GM21447 (cell line): ENCODE measurements around the gene ZSWIM5.
"Not testable (repeated sequence)": the region's sequence is repeated elsewhere in the genome, so short reads cannot be mapped to it uniquely, and the experiment has no call there.

Experiments used
- ATAC-seq: cut with Tn5 transposase; IDR thresholded peaks from one replicate; pipeline ENCODE4 v1.9.1; 2021; ENCODE audit not compliant: unreplicated experiment

ZSWIM5 gene

GRCh38 chr1:45097944-45098343 is 108.5 kb downstream of the ZSWIM5 start:
- ATAC-seq, result no peak

DNA sequence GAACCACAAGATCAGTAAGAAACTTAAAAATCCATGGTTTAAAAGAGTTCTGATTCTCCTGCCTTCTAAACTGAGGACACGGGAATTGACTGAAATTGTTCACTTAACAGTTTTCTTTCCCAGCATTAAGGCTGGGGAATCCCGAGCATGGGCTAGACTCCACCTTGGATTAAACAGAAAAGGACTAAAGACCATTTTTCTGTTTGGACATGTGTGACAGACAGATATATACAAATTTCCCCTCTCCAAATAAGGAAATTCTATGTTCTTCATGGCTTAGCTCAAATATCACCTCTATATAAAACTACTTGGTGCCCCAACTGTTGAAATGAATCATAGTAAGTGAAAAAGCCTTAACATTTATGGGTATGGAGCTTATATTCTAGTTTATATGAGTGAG is 109.3 kb downstream of the ZSWIM5 start:
- ATAC-seq, result no peak

- no peak for ATAC-seq
Measured at GRCh38 chr1:45095450-45095849, 111.0 kb downstream of the ZSWIM5 start.

DNA sequence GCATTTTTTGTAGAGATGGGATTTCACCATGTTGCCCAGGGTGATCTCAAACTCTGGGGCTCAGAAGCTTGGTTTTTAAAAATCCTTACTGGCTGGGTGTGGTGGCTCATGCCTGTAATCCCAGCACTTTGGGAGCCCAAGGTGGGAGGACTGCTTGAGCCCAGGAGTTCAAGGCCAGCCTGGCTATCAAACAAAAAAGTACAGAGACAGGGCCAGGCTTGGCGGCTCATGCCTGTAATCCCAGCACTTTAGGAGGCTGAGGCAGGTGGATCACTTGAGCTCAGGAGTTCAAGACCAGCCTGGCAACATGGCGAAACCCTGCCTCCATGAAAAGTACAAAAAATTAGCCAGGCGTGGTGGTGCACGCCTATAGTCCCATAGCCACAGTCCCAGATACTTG is 112.0 kb downstream of the ZSWIM5 start:
- ATAC-seq, result not testable (repeated sequence)

DNA sequence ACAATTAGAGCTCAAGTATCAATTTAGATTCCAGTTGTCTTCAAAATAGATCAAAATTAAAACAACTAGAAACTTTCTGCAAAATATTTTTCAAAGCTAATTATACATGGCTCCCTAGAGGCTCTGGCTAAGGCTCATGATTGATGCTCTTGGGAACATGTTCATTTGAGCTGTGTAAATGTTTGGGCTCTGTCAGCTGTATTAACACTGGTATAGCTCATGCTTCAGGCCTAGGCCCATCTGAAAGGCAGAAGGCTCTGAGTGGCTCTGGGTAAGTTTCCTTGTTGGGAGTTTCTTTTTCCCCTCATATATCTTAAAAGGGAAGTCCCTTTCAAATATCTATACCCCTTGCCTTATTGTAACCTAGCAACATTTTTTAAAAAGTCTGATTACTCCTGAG is 113.1 kb downstream of the ZSWIM5 start:
- no peak for ATAC-seq

GRCh38 chr1:45089711-45090110 is 116.7 kb downstream of the ZSWIM5 start:
- no peak for ATAC-seq

GRCh38 chr1:45084562-45084961 is 121.8 kb downstream of the ZSWIM5 start:
- no peak for ATAC-seq

GRCh38 chr1:45079533-45079932 is 126.9 kb downstream of the ZSWIM5 start:
- ATAC-seq, result no peak

DNA sequence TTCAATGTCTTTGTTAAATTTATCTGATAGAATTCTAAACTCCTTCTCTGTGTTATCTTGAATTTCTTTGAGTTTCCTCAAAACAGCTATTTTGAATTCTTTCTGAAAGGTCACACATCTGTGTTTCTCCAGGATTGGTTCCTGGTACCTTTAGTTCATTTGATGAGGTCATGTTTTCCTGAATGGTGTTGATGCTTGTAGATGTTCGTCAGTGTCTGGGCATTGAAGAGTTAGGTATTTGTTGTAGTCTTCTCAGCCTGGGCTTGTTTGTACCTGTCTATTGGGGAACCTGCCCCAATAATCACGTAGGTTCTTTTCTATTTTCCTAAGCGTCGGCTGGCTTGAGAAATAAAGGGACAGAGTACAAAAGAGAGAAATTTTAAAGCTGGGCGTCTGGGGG is 129.4 kb downstream of the ZSWIM5 start:
- ATAC-seq, result not testable (repeated sequence)

DNA sequence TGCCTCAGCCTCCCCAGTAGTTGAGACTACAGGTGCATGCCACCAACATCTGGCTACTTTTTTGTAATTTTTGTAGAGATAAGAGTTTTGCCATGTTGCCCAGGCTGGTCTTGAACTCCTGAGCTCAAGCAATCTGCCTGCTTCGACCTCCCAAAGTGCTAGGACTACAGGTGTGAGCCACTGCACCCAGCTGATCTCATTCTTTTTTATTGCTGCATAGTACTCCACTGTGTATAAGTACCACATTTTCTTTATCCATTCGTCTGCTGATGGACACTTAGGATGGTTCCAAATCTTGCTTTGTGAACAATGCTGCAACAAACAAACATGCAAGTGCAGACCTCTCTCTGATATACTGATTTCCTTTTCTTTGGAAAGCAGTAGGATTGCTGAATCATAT is 134.8 kb downstream of the ZSWIM5 start:
- ATAC-seq, result no peak

- no peak for ATAC-seq
Measured at GRCh38 chr1:45067806-45068205, 138.6 kb downstream of the ZSWIM5 start.

GRCh38 chr1:45065083-45065482 is 141.3 kb downstream of the ZSWIM5 start:
- ATAC-seq, result no peak

DNA sequence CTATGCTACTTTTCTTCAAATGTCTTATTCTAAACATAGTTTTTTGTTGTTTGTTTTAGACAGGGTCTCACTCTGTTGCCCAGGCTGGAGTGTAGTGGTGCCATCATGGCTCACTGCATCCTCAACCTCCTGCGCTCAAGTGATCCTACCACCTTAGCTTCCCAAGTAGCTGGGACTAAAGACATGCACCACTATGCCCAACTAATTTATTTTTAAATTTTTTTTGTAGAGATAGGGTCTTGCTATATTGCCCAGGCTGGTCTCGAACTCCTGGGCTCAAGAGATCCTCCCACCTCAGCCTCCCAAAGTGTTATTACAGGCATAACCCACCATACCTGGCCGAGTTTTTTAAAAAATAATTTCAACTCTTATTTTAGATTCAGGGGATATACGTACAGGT is 143.9 kb downstream of the ZSWIM5 start:
- not testable (repeated sequence) for ATAC-seq

GRCh38 chr1:45059829-45060228 is 146.6 kb downstream of the ZSWIM5 start:
- no peak for ATAC-seq

DNA sequence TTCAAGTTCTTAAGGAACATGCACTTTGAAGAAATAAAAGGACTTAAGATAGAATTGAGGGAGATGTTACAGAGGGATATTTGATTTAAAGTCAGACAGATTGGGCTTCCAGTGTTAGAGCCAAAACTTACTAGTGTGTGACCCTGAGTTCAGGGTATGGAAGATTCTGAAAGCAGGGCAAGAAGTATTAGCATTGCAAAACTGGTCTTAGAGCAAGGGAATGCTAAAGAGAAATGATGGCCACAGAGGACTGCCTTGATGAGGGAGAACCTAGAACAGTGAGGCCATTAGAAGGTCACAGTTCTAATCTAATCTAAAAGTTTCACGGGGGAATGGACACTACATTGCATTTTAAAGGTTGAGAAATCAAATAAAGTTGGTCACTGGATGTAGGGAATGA is 148.9 kb downstream of the ZSWIM5 start:
- no peak for ATAC-seq

- ATAC-seq, result no peak
Measured at GRCh38 chr1:45051005-45051772, 155.2 kb downstream of the ZSWIM5 start.

DNA sequence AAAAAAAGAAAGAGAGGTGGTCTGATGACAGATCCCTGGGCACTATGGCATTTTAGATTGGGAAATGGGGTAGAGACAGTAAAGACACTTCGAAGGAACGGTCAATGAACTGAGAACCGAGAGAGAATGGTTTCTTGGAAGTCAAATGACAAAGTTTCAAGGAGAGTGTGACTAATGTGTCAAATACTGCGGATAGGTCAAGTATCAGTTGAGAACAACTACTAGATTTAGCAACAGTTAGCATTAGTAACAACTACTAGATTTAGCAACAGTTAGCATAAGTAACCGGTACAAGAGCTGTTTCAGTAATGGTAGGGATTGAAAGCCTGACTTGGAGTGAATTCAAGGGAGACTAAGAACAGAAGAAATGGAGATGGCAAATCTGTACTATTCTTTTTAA is 159.4 kb downstream of the ZSWIM5 start:
- no peak for ATAC-seq

GRCh38 chr1:45044916-45045315 is 161.5 kb downstream of the ZSWIM5 start:
- ATAC-seq, result no peak

DNA sequence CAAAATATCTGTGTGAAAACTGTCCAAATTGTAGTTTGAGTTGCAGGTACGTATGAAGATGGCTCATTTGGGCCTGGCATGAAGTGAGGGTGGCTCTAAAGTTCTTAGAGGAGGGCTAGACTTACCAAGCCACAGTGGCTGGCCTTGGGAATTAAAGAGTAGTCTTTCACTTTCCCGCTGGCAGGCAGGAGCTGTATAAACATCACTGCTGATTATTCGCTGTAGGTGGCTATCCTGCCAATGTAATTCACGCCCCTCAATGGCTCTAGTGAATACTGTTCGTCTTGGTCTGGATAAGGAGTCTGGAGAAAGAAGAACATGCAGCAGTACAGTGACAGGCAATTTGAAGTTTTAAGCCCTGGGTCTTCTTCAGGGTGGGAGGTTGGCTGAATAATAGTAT is 163.3 kb downstream of the ZSWIM5 start:
- no peak for ATAC-seq

- no peak for ATAC-seq
Measured at GRCh38 chr1:45040297-45040696, 166.1 kb downstream of the ZSWIM5 start.

- ATAC-seq, result no peak
Measured at GRCh38 chr1:45038661-45039364, 167.6 kb downstream of the ZSWIM5 start.

GRCh38 chr1:45038240-45038639 is 168.2 kb downstream of the ZSWIM5 start:
- ATAC-seq, result no peak

DNA sequence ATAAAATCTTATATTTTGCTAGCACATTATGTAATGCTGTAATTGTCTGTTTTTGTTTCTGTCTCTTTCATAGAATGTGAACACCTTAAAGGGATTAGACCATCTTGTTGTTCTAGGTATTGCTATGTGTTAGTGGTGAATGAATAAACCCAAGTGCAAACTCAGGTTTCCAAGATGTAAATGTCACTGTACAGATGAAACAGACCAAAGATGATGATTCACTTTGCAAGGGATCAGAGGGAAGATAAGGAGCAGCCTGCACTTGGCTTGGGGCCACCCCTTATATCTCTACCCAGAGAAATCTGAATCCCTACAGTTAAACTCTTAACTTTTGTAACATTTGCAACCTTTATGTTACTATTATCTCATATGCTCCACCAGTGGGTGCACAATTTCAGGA is 168.9 kb downstream of the ZSWIM5 start:
- ATAC-seq, result no peak
